Right cardiac atrium (tissue), 5 donors: Measurements from ENCODE around the gene PTPRG. TPM values are rescaled to one million over a fixed set of nuclear protein-coding genes. Genes with fewer than 3 reads are reported as not detected.

Experiments
- ATAC-seq, 2 donors: fragments of 200-7000 bp; cut with Tn5 transposase; one replicate each; pipeline versions ENCODE4 v1.8.0 to v1.9.1; 2020; ENCODE audit warnings: moderate library complexity in 2 of 2, mild to moderate bottlenecking in 1 of 2
- DNase-seq, 3 donors: peaks; one replicate each; pipeline ENCODE4 v3.0.0-alpha.2; 2020
- H3K27ac ChIP-seq: one replicate; pipeline ENCODE4 v1.5.1; 2013; ENCODE audit warnings: mild to moderate bottlenecking, low read length, control low read depth, moderate library complexity
- H3K27me3 ChIP-seq: one replicate; pipeline ENCODE4 v1.6.1; 2013; ENCODE audit not compliant: control insufficient read depth, insufficient read depth
- H3K4me1 ChIP-seq: one replicate; pipeline ENCODE4 v1.6.1; 2013; ENCODE audit warnings: low read length; ENCODE audit not compliant: control insufficient read depth, insufficient read depth
- H3K4me3 ChIP-seq: one replicate; pipeline ENCODE4 v1.5.1; 2013; ENCODE audit warnings: low read length, control low read depth
- H3K9me3 ChIP-seq: one replicate; pipeline ENCODE4 v1.6.1; 2013; ENCODE audit warnings: low read length; ENCODE audit not compliant: control insufficient read depth
- WGBS: extraction: QIAGEN DNeasy Blood & Tissue Kit; methylation state at CpG from one replicate; pipeline ENCODE4 v1.1.7; 2013; 5-methylcytosine and 5-hydroxymethylcytosine counted together
- intact Hi-C, 4 donors: fragments of 100-400 bp; cut with DNase I; formaldehyde crosslinking; loops; one replicate each; pipeline versions ENCODE4 v1.11.0 to v1.14.0; 2022 to 2023
- polyA plus RNA-seq: library from polyadenylated mRNA; stranded (reverse); fragments of 200-250 nt; gene quantifications from one replicate; pipeline ENCODE4 v1.2.3, GENCODE V29; 2013
- total RNA-seq, 4 donors: library from RNA; stranded (reverse); fragmentation: NEBNext Ultra II Directional; extraction: Animal tissue kit (Norgen Biotek cat#: 25700); gene quantifications; one replicate each; pipeline ENCODE4 v1.2.1, GENCODE V29; 2021
- donor health status: healthy with polysubstance abuse.
- donor health status: DM: no; HTN: yes; CAD: no.
- donor health status: DM: no; HTN: no; CAD: no.
- donor health status: DM: no; HTN: yes; CAD: no; lungs with severe emphysema.
- donor health status: DM: yes; HTN: yes; CAD: no.

PTPRG gene
- total and polyA plus RNA-seq, 5 donors = 8.6 to 50.7 (median 32.3) TPM

DNA sequence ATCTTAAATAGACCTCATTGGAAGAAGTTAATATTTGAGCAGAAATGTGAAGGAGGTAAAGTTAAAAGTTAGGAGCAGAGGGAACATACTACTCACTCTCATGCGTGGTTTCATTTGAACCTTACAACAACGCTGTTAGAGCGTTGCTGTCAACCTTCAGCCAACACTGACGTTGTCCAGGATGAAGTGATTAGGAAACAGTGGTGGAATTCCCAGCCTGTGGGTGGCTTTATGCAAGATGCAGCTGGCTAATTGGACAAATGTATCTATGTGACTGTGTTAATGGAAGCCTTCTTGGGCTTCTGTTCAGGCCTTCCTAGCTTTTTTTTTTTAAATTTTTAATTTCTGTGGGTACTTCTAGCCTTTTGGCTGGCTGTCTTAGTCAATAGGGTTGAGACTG lies 40.5 kb downstream of the PTPRG start:
- H3K27ac ChIP-seq = no peak overlapping the region
- H3K4me1 ChIP-seq = peaks cover 4% of the 10 kb centered on the region
- intact Hi-C loops = no loop called here
- H3K27me3 ChIP-seq = no peaks in the 10 kb centered on the region
- ATAC-seq (peak; percentile 69 to 81), DNase-seq (peak in 2 of 3 donors; percentile 34 to 64)
- 51% methylated on average over 4 of the region's 4 CpGs for WGBS
- no peaks in the 10 kb centered on the region for H3K9me3 ChIP-seq
- H3K4me3 ChIP-seq = no peak overlapping the region

DNA sequence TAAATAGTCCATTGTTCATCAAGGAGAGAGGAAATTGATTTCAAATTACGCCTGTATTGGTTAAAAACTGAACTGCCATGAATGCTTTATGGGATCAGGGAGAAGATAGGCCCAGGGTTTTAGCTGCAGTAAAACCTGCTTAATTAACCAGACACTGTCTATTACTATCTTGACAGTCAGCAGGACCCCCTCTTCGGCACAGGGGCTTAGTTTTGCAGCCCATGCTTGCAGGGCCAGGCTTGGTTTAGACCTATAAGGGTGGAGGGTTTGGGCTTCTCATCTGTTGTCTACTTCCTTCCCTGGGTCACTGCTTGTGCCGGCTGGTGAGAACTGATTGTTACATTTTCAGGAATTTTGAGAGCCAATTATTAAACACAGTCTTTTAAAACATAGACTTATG lies 41.1 kb downstream of the PTPRG start:
- Histone ChIP-seq H3K4me3 (no peak overlapping the region), H3K4me1 (peaks cover 4% of the 10 kb centered on the region), H3K27me3 (no peaks in the 10 kb centered on the region), H3K9me3 (no peaks in the 10 kb centered on the region), H3K27ac (no peak overlapping the region)
- DNase-seq (no peak), ATAC-seq (peak in 1 of 2 donors; percentile 32)
- intact Hi-C loops = no loop called here
- 87% methylated on average over 3 of the region's 3 CpGs for WGBS

DNA sequence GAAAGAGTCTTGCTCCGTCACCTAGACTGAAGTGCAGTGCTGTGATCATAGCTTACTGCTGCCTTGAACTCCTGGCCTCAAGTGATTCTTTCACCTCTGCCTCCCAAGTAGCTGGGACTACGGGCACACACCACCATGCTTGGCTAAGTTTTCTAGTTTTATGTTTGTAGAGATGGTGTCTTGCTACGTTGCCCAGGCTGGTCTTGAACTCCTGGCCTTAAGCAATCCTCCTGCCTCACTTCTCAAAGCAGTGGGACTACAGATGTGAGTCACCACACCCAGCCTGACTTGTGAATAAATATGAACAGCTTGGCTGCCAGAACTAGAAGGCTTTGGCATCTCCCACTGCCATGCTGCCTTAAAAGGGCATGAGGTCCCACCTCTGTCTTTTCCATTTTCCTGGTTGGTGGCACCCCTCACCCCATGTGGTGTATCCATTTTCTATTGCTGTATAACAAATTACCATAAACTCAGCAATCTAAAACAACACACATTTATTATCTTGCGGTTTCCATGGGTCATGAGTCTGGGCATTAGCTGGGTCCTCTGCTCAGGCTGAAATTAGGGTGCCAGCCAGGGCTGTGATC lies 44.3 kb downstream of the PTPRG start:
- DNase-seq = no peak
- Histone ChIP-seq H3K4me1 (peaks cover 6% of the 10 kb centered on the region), H3K9me3 (no peaks in the 10 kb centered on the region), H3K4me3 (no peak overlapping the region), H3K27me3 (no peaks in the 10 kb centered on the region), H3K27ac (no peak overlapping the region)
- ATAC-seq = no peak
- WGBS = 97% methylated on average over 4 of the region's 4 CpGs
- intact Hi-C loops = no loop called here

DNA sequence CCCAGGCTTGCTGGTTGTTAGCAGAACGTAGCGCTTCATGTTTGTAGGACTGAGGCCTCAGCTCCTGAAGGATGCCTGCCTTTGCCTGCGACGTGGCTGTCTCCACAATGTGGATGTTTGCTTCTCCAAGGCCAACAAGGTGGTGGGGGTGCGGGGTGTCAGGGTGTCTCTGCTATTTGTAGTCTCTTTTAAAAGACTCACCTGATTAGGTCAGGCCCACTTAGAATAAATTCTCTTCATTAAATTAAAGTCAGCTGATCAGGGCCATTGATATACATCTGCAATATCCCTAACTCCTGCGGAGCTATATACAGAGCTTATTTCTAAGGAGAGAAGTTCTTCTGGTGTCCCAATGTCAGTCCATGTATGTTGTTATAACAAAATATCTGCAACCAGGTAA lies 44.8 kb downstream of the PTPRG start:
- Histone ChIP-seq H3K4me3 (no peak overlapping the region), H3K9me3 (no peaks in the 10 kb centered on the region), H3K4me1 (peaks cover 6% of the 10 kb centered on the region), H3K27me3 (no peaks in the 10 kb centered on the region), H3K27ac (no peak overlapping the region)
- WGBS = 95% methylated on average over 6 of the region's 6 CpGs
- DNase-seq (no peak), ATAC-seq (no peak)
- intact Hi-C loops = no loop called here

DNA sequence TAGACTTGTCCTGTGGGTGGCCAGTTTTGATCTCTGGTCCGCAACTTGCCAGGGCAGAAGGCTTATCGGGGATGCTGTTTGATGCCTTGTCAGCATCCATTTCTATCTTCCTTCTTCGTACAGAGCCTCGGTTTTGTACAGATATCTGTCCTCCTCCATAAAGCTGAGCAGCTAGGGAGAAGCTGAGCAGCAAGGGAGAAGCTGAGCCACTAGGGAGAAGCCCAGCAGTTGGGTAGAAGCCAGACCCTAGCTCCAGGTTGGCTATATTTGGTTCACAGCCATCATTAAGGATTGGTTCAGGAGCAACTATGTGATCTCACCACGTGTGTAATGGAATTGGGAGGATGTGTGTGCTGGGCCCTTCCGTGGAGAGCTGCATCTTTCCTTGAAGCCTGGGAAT lies 46.7 kb downstream of the PTPRG start:
- 77% methylated on average over 6 of the region's 6 CpGs for WGBS

DNA sequence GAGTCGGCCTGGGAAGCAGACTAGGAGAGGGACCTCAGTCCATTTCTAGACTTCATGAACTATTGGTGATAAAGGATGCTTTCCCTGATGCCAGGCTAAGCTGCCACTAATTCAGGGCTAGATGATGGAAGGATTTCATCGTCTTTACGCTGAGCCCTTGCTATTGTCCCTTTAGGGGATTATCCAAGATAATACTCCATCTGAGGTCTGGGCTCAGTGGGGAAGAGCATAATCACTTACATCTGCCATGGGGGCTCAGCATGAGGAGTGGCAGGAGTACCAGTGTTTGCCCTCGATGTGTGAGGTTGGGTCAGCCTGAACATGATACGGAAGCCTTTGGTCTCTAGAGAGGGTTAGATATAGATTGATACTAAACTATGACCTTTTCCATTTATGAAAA lies 47.3 kb downstream of the PTPRG start:
- Histone ChIP-seq H3K4me1 (peaks cover 8% of the 10 kb centered on the region), H3K27ac (no peak overlapping the region), H3K27me3 (no peaks in the 10 kb centered on the region), H3K9me3 (no peaks in the 10 kb centered on the region), H3K4me3 (no peak overlapping the region)
- WGBS = 89% methylated on average over 5 of the region's 5 CpGs
- DNase-seq (no peak), ATAC-seq (no peak)
- intact Hi-C loops = no loop called here

More for the DNA sequence above, 46.7 kb downstream of the PTPRG start:
- DNase-seq = no peak
- no peak for ATAC-seq
- intact Hi-C loops = no loop called here
- H3K27me3 ChIP-seq = no peaks in the 10 kb centered on the region
- peaks cover 8% of the 10 kb centered on the region for H3K4me1 ChIP-seq
- H3K4me3 ChIP-seq = no peak overlapping the region
- H3K9me3 ChIP-seq = no peaks in the 10 kb centered on the region
- H3K27ac ChIP-seq = no peak overlapping the region

DNA sequence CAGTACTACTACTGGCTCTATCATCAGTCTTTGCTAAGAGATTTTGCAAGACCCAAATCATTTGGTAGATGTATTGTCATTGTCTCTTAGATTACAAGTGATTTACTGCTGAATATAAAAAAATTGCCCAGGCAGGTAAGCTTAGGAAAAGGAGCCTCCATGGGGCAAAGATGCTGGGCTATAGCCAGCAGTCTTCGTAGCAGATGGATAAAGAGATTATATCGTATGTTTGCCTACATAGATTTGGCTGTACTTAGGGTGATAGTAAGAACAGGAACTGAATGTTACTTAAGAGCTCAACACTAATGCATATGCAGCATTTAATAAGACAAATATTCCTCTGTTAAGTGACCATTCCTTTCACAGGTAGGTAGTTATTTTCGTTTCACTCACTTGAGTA lies 48.9 kb downstream of the PTPRG start:
- intact Hi-C loops = no loop called here
- Histone ChIP-seq H3K27ac (no peak overlapping the region), H3K9me3 (no peaks in the 10 kb centered on the region), H3K4me1 (peaks cover 8% of the 10 kb centered on the region), H3K27me3 (no peaks in the 10 kb centered on the region), H3K4me3 (no peak overlapping the region)
- ATAC-seq (no peak), DNase-seq (no peak)
- 70% methylated on average over 3 of the region's 3 CpGs for WGBS

DNA sequence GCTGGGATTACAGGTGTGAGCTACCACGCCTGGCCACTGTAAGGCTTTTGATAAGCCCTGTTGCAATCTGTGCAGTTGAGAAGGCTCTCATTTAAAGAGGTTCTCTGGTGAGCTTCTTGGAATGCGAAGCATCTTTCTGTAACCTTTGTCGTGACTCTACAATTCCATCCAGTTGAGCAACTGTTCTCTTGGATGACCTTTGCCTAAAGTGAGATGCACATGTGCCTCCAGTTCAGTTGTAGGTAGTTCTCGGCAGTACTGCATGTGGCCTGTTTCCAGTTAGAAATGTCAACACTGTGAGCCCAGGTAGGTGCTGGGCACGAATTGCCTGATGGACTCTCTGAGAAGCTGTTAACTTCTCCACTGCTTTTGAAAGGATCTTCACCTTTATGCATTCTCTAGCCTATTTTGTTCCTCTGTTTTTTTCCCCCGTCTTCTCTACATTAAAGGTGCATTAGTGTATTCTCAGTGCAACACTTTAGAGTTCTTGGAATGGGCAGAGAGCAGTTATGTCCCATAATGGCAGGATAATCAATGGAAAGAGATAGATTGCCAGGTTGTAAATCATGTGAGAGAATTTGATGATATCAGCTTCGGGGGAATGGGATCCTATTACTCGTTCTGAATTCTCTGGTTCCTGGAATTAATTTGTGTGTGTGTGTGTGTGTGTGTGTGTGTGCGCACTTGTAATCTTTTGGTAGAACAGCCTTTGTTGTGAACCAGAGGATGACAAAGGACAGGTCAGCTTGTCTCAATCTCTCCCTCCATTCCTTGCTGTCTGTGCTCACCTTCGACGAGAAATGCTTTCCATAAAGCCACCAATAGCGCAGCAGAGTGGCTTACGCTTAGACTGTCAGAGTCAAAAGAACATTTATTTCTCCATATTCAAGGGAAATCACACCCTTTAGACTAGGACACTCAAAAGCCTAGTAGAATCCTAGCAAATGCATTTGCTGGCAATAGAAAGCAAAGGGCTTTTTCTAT lies 51.1 kb downstream of the PTPRG start:
- no peak for DNase-seq
- WGBS = 89% methylated on average over 13 of the region's 13 CpGs
- Histone ChIP-seq H3K4me3 (no peak overlapping the region), H3K27me3 (no peaks in the 10 kb centered on the region), H3K27ac (no peak overlapping the region), H3K4me1 (peaks cover 17% of the 10 kb centered on the region), H3K9me3 (no peaks in the 10 kb centered on the region)
- intact Hi-C loops = no loop called here
- no peak for ATAC-seq

DNA sequence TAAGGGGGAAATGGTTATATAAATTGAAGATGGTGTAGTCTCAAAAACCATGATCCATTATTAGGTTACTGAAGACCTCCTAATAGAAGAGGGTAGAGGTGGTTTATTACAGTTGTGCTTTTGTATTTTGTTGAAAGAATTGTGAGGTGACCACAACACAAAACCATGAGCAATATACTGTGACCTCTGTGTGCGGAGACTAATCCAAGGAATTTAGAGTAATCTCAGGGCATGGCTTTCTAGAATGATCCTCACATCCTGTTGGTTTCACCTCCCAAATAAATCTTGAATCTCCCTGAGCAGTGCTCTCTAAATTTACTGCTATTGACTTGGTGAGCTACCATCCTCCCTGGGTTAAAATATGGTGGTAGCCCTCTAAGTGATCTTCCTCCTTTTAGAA lies 52.3 kb downstream of the PTPRG start:
- Histone ChIP-seq H3K27ac (no peak overlapping the region), H3K4me3 (no peak overlapping the region), H3K27me3 (no peaks in the 10 kb centered on the region), H3K9me3 (no peaks in the 10 kb centered on the region), H3K4me1 (peaks cover 14% of the 10 kb centered on the region)
- DNase-seq = no peak
- intact Hi-C loops = no loop called here
- ATAC-seq = no peak
- WGBS = 100% methylated on average over 1 of the region's 1 CpG

DNA sequence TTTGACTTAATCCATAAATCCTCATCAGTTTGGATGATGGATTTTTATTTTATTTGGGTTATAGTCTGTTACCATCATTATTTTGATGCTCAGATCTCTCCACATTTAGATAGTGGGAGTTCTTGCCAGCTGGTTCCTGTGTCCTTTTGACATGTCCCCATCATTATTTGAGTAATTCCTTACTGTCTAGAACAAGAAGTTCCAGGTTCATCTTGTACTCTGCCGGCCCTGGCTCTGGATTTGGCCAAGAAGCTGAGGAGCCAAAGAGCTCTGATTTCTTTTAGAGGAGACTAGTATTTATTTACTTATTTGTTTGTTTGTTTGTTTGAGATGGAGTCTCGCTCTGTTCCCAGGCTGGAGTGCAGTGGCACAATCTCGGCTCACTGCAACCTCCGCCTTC lies 54.3 kb downstream of the PTPRG start:
- H3K27me3 ChIP-seq = no peaks in the 10 kb centered on the region
- no peak overlapping the region for H3K4me3 ChIP-seq
- DNase-seq = no peak
- peaks cover 14% of the 10 kb centered on the region for H3K4me1 ChIP-seq
- intact Hi-C loops = no loop called here
- no peak overlapping the region for H3K27ac ChIP-seq
- WGBS = 93% methylated on average over 4 of the region's 4 CpGs
- peak in 1 of 2 donors; percentile 22 for ATAC-seq
- H3K9me3 ChIP-seq = no peaks in the 10 kb centered on the region

DNA sequence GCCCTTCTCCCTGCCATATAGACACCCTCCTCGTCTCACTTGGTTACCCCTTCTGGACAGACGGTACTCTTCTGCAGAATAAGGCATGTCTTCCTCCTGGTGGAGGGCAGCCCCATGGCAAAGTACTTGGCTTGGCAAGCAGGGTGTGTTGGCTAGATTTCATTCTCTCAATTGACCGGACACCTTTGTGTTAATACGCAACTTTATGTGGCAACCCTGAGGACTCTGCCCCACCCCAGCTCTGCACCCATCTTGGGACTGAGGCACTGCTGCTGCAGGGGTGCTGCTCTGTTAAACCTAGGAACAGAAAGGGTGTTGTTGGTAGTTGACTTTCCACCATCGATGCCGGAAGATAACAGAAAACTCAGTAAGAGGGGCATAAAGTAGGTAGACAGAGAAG lies 55.2 kb downstream of the PTPRG start:
- DNase-seq = no peak
- WGBS = 89% methylated on average over 6 of the region's 6 CpGs
- Histone ChIP-seq H3K4me3 (no peak overlapping the region), H3K27ac (no peak overlapping the region), H3K9me3 (no peaks in the 10 kb centered on the region), H3K27me3 (no peaks in the 10 kb centered on the region), H3K4me1 (peaks cover 17% of the 10 kb centered on the region)
- ATAC-seq = peak; percentile 20 to 34
- intact Hi-C loops = no loop called here
